Adipose tissue (tissue), 3 donors: ENCODE results near the gene WWP2. TPM values are rescaled to one million over a fixed set of nuclear protein-coding genes. Genes with fewer than 3 reads are reported as not detected.
"Not testable (repeated sequence)": the region's sequence is repeated elsewhere in the genome, so short reads cannot be mapped to it uniquely, and the experiment has no call there.

Experiments
- H3K27ac ChIP-seq: one replicate; pipeline ENCODE4 v1.5.1; 2013; ENCODE audit warnings: low read depth, low read length
- WGBS, 3 donors: extraction: QIAGEN DNeasy Blood & Tissue Kit; methylation state at CpG; one replicate each; pipeline ENCODE4 v1.1.7; 2013; 5-methylcytosine and 5-hydroxymethylcytosine counted together
- polyA plus RNA-seq, 3 donors: library from polyadenylated mRNA; stranded (reverse); fragments of 200-250 nt; gene quantifications; one replicate each; pipeline ENCODE4 v1.2.3, GENCODE V29; 2013
- donor health status: healthy with polysubstance abuse.
- donor health status: Bipolar disorder and iron deficiency.
- donor health status: healthy.

The WWP2 gene
- polyA plus RNA-seq, 3 donors = 18.9 to 25.1 (median 19.6) TPM

GRCh38 chr16:69939821-69940585, 177.9 kb downstream of the WWP2 start:
- no peak overlapping the region for H3K27ac ChIP-seq
- 91 to 95% (median 95%) methylated on average over 26 of the region's 26 CpGs for WGBS, 3 donors

- H3K27ac ChIP-seq = no peak overlapping the region
- WGBS, 3 donors = 96 to 98% (median 97%) methylated on average over 13 of the region's 13 CpGs
These were observed 178.5 kb downstream of the WWP2 start for GRCh38 chr16:69940676-69941075.

GRCh38 chr16:69941251-69942098, 179.3 kb downstream of the WWP2 start:
- WGBS, 3 donors = 76 to 91% (median 82%) methylated on average over 26 to 28 of the region's 28 CpGs
- H3K27ac ChIP-seq = no peak overlapping the region

- H3K27ac ChIP-seq = no peak overlapping the region
- 52 to 76% (median 66%) methylated on average over 11 of the region's 11 CpGs for WGBS, 3 donors
These were observed 180.0 kb downstream of the WWP2 start for GRCh38 chr16:69942099-69942491.

- H3K27ac ChIP-seq = no peak overlapping the region
- WGBS, 3 donors = 87% methylated on average over 8 of the region's 8 CpGs
These were observed 180.6 kb downstream of the WWP2 start for GRCh38 chr16:69942627-69943170.

GRCh38 chr16:69943241-69944036, 181.3 kb downstream of the WWP2 start:
- WGBS, 3 donors = 86 to 91% (median 89%) methylated on average over 14 to 15 of the region's 21 CpGs
- H3K27ac ChIP-seq = not testable (repeated sequence)

GRCh38 chr16:69950411-69950810, 188.3 kb downstream of the WWP2 start:
- not testable (repeated sequence) for H3K27ac ChIP-seq
- WGBS, 3 donors = no CpG with 5 or more reads among the region's 17 CpGs

- H3K27ac ChIP-seq = not testable (repeated sequence)
- 67 to 79% (median 74%) methylated on average over 3 to 6 of the region's 26 CpGs for WGBS, 3 donors
These were observed 189.0 kb downstream of the WWP2 start, which contains the start of gene CLEC18A for GRCh38 chr16:69951017-69951671. TSS of gene CLEC18A (plus strand) at chr16:69951334. CDS start at chr16:69951367, 33 bp downstream.

DNA sequence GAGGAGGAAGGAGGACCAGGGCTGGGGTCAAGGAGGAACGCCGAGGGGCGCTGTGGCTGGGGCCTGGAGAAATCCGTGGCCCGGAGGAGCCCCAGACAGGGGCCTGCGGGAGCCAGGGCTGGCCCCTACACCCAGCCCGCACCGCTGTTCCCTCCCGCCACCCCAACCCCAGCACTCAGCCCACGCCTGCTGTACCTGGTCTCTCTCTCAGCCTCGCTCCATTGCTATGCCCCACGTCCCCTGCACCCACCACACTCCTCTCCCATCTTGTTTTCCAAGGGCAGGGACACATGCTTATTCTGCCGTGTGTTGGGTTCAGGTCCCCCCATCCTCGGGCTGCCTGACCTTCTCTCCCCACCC, 189.5 kb downstream of the WWP2 start:
- not testable (repeated sequence) for H3K27ac ChIP-seq
- no CpG with 5 or more reads among the region's 14 CpGs for WGBS, 3 donors

DNA sequence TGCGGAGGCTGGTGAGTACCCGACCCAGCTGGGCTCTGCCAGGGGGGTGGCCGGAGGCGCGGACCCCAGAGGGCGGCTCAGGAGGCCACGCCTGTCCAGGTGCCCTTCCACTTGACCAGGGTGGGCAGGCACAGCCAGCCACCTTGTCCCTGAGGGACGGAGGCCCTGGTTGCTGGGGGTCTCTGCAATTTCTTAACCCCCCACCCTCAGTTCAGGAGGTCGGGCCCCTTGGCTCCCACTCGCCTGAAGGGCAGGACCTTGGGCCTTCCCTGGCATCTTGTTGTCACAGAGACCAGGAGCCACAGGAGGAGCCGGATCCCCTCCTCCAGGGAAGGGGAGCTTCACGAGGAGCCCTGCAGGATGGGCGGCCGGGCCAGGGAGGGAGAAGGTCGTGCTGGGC, 190.0 kb downstream of the WWP2 start:
- WGBS, 3 donors = 82 to 96% (median 89%) methylated on average over 1 to 5 of the region's 15 CpGs
- H3K27ac ChIP-seq = not testable (repeated sequence)

DNA sequence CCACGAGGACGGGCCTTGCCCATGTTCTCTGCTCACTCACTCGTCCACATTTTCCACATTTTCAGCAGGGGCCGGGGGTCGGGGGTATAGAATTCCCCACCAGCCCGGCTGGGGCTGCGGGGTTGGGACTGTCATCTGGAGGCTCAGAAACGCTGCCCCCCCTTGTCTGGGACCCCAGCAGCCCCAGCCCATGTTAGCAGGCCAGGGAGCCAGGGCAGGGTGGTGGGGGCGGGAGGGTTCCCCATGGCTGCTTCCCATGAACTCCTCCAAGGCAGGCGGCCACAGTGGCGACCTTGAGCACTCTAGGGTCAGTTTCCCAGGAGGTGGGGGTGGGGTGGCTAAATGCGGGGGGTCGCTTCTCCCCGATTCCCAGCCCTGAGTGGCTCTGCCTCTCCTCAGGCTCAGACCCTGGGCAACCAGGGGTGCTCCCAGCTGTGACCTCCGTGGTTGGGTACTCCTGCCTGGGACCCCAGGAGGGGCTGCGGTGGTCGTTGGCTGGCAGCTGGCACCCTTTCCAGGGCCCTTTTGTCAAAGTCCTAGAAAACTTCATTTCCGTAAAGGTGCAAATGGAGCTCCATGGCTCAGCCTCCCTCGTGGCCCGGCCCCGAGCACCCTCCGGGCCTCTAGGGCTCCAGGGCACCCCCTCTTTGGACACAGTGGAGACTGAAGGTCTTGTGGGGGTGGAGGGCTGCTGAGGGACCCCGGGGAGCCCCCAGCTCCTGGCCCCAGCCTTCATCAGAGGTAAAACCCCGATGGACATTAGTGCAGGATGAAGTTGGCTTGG, 190.6 kb downstream of the WWP2 start:
- not testable (repeated sequence) for H3K27ac ChIP-seq
- 75 to 77% (median 77%) methylated on average over 13 to 14 of the region's 24 CpGs for WGBS, 3 donors

DNA sequence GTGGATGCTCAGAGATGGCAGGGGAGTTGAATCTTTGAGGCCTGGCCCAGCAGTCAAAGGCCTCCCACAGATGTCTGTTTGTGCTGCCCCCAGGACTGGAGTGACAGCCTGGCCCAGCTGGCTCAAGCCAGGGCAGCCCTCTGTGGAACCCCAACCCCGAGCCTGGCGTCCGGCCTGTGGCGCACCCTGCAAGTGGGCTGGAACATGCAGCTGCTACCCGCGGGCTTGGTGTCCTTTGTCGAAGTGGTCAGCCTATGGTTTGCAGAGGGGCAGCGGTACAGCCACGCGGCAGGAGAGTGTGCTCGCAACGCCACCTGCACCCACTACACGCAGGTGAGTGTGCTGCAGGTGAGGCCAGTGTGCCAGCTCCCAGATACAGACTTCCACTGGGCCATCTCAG, 192.1 kb downstream of the WWP2 start:
- WGBS, 3 donors = 93 to 97% (median 95%) methylated on average over 7 to 13 of the region's 13 CpGs
- H3K27ac ChIP-seq = not testable (repeated sequence)

DNA sequence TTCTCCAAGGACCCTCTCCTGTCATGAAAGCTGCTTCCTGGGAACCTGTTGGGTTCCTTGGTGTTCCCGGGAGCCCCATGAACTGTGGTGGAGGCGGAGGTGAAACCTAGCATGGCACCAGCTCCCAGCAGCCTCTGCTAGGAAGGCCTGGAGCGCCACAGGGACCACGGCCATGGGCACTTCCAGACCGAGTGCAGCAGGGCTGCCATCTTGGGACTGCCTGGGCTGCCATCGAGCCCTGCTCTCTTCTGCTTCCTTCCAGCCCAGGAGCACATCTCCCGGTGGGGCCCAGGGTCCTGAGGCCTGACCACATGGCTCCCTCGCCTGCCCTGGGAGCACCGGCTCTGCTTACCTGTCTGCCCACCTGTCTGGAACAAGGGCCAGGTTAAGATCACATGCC, 201.2 kb downstream of the WWP2 start:
- H3K27ac ChIP-seq = not testable (repeated sequence)
- 95 to 98% methylated on average over 4 of the region's 9 CpGs; no CpG with 5 or more reads in 1 of the 3 donors for WGBS, 3 donors

GRCh38 chr16:69964960-69965660, 203.0 kb downstream of the WWP2 start:
- 13 to 100% (median 23%) methylated on average over 1 to 47 of the region's 68 CpGs for WGBS, 3 donors
- not testable (repeated sequence) for H3K27ac ChIP-seq

GRCh38 chr16:69965661-69966054, 203.5 kb downstream of the WWP2 start:
- H3K27ac ChIP-seq = not testable (repeated sequence)
- WGBS, 3 donors = 4 to 23% methylated on average over 5 of the region's 24 CpGs; no CpG with 5 or more reads in 1 of the 3 donors

DNA sequence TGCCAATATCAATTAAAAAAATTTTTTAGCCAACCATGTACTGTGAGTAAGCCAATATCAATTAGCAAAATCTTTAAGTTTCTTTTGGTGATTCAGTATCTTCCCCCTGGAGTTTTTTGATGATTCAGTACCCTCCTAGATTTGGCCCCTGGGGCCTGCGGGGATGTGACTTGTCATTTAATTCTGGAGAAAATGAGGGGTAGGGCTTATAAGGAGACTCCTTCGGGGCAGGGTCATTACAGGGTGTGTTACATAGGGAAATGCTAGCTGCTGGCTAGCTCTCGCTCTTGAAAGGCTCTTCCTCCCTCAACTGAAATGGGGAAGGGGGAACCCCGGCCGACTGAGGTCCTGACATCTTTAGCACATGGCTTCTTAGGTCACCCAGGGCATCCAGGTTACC, 205.6 kb downstream of the WWP2 start:
- not testable (repeated sequence) for H3K27ac ChIP-seq
- WGBS, 3 donors = no CpG with 5 or more reads among the region's 5 CpGs

- not testable (repeated sequence) for H3K27ac ChIP-seq
- WGBS, 3 donors = no CpG with 5 or more reads among the region's 10 CpGs
These were observed 206.0 kb downstream of the WWP2 start for GRCh38 chr16:69968125-69968524.
